GM20431 (cell line): ENCODE data around the gene PRKCB.

ENCODE experiments used
- in situ Hi-C: fragments of 300-500 bp; cut with MseI, MboI; formaldehyde crosslinking; loops from one replicate; pipeline ENCODE4 v1.15.0; 2020; ENCODE audit warnings: low sequenced_read_pairs; ENCODE audit not compliant: unreplicated experiment

Gene PRKCB

GRCh38 chr16:23990507-23990906, 154.7 kb downstream of the PRKCB start:
- in situ Hi-C loops, result no loop called here

DNA sequence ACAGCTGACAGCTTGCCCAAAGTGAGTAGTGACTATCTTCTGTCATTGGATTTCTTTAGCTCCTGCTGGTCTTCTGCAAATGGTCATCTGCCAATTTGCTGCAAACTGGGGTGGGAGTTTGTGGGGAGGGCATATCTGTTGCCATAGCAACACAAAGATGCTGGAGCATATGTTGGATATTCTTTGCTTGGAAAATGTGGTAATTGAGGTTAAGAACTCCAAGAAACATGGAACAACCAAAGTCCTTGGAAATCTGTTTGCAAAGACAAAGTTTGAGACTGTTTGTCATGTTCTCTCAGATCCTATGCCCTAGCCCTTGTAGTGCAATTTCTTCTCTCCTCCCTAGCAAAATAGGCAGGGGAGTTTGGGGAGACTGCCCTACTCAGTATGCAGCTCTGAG, 155.3 kb downstream of the PRKCB start:
- in situ Hi-C loops, result no loop called here

DNA sequence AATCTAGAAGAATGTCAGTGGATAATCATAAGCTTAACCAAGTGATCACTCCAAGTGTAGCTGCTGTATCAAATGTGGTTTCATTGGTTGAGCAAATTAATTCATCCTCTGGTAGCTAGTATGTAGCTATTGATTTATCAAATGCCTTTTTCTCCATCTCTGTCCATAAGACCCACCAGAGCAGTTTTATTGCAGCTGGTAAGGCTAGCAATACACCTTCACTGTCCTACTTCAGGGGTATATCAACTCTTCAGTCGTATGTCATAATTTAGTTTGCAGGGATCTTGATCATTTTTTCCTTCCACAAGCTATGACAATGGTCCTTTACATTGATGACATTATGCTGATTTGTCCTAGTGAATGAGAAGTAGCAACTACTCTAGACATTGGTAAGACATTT, 158.8 kb downstream of the PRKCB start:
- in situ Hi-C loops, result no loop called here

GRCh38 chr16:23996258-23996955, 160.6 kb downstream of the PRKCB start:
- in situ Hi-C loops, result no loop called here

DNA sequence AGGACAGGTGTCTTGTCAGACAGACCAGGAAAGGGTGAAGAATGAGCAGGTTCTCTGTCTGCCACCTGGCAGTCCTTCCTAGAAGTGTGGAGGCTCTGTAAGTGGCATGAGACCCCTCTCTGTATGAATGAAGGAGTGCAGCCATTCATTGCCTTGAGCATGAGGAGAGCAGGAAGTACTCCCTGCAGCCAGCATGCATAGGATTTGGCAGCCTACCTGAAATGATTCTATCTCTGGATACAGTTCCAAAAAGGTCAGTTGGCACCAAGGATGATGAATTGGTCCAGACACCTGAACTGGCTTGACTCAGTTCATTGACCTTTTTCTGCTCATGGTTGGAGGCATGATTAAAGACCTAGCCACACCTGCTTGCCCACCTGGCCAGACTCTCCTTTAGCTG, 163.0 kb downstream of the PRKCB start:
- in situ Hi-C loops, result no loop called here

GRCh38 chr16:23999663-24000062, 163.9 kb downstream of the PRKCB start:
- in situ Hi-C loops, result no loop called here

- in situ Hi-C loops, result no loop called here
Measured at GRCh38 chr16:24001710-24002109, 165.9 kb downstream of the PRKCB start.

DNA sequence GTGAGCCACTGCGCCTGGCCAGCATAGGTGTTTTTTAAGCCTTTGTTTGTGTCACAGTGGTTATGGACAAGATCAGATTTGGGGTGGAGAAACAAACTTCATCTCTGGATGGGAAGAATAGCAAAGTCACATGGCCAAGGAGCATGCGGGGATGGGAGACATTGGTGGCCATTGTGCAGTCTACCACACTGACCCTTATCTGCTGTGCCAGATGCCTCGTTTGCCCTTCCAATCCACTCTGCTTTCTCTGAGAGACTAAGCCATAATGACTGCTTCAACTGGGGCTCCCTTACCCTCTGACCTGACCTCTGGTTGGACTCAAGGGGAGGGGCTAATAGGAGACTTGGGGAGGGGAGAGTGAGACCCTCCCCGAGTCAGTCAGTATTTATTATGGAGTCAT, 166.8 kb downstream of the PRKCB start:
- in situ Hi-C loops, result no loop called here

DNA sequence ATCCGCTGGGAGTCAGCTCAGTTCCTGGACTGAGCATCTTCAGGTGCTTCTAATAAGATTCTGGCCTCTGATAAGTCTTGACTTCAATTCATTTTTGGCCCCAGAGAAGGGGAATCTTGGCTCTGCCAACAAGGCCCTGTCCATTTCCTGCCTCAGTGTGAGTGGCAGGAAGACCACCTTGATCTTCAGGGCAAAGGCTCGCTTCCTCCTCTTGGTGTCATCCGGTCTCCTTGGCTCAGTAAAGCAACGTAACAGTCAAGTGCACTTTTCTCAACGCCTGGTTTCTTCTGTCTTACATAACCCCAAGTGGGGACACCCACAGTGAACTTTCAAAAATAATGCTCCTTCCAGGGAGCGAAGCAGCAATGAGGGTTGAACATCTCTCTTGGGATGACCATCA, 169.8 kb downstream of the PRKCB start:
- in situ Hi-C loops, result no loop called here

- in situ Hi-C loops, result no loop called here
Measured at GRCh38 chr16:24007391-24007790, 171.6 kb downstream of the PRKCB start.

- in situ Hi-C loops, result no loop called here
Measured at GRCh38 chr16:24007934-24008333, 172.2 kb downstream of the PRKCB start.

- in situ Hi-C loops, result no loop called here
Measured at GRCh38 chr16:24009098-24009497, 173.3 kb downstream of the PRKCB start.

GRCh38 chr16:24009955-24010354, 174.2 kb downstream of the PRKCB start:
- in situ Hi-C loops, result loop anchor here (10.0 kb wide), 1 partner anchor 205 kb away; no protein-coding TSS in a partner anchor

GRCh38 chr16:24010440-24011089, 174.8 kb downstream of the PRKCB start:
- in situ Hi-C loops, result loop anchor here (10.0 kb wide), 1 partner anchor 206 kb away; no protein-coding TSS in a partner anchor

DNA sequence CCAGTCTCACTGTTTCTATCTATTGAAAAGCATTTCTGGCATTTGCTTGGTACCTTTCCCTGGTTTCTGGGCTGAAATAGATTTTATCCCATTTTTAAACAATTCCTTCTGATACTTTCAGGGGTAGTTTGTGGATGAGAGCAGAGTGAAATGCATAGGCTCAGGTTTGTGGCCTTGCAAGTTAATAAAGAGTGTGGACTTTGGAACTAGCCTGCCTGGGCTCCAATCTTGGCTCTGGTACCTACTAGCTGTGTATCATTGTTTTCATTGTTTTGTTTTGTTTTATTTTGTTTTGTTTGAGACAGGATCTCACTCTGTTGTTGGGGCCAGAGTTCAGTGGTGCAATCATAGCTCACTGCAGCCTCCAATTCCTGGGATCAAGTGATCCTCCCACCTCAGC, 175.5 kb downstream of the PRKCB start:
- in situ Hi-C loops, result loop anchor here (10.0 kb wide), 1 partner anchor 206 kb away; no protein-coding TSS in a partner anchor

DNA sequence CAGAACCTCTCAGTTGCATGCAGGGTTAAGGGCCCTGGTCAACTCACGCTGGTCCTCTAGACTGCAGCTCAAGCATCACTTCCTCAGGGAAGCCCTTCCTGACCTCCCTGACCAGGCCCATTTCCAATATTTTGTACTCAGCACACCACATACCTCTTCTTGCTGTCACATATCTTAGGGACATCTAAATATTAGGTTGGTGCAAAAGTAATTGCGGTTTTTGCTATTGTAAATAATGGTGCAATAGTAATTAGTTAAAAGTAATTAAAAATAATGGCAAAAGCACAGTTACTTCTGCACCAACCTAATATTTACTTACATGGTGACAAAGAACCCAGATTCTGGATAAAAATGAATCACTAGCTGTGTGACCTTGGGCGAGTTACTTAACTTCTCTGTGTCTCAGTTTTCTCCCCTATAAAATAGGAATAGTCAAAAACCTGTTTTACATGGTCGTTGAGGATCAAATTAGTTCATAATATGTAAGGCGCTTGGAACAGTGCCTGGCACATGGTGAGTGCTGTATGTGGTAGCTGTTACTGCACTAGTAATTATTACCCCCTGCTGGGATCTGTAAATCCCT, 177.4 kb downstream of the PRKCB start:
- in situ Hi-C loops, result loop anchor here (10.0 kb wide), 1 partner anchor 208 kb away; no protein-coding TSS in a partner anchor

- in situ Hi-C loops, result loop anchor here (10.0 kb wide), 1 partner anchor 209 kb away; no protein-coding TSS in a partner anchor
Measured at GRCh38 chr16:24013864-24014645, 178.3 kb downstream of the PRKCB start.

DNA sequence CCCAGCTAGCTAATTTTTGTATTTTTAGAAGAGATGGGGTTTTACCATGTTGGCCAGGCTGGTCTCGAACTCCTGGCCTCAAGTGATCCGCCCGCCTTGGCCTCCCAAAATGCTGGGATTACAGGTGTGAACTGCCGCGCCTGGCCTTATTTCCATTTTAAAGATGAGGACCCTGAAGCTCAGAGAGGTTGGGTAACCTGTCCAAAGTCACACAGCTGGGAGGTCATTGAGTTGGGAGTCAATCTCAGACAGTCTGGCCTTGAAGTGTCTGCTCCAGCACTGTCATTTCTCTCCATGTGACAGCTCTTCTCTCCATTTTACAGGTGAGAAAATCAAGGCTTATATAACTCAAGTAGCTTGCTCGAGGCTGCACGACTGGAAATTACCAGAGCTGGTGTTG, 179.2 kb downstream of the PRKCB start:
- in situ Hi-C loops, result loop anchor here (10.0 kb wide), 1 partner anchor 210 kb away; no protein-coding TSS in a partner anchor

GRCh38 chr16:24015923-24016322, 180.1 kb downstream of the PRKCB start:
- in situ Hi-C loops, result loop anchor here (10.0 kb wide), 1 partner anchor 211 kb away; no protein-coding TSS in a partner anchor

DNA sequence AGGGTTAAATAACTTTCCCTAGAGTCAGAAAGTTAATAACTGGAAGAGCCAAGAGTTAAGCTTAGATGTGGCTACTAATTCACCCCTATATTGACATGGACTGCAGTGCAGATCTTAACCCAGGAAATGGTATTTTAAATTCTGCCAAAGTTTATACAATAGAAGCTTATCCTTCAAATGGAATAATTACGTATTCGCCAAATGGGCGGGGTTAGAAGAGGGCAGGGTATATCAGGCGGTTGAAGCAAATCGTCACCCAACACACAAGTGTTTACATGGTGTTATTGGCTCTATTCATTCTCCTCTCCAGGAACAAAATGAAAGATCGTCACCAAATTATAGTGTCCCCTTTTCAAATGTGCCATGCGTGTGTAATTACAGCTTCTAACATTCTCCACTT, 182.7 kb downstream of the PRKCB start:
- in situ Hi-C loops, result loop anchor here (10.0 kb wide), 1 partner anchor 214 kb away; no protein-coding TSS in a partner anchor
